A204.1 (cell line): ENCODE results near the gene COL6A3.

Source experiments
- FAIRE-seq: peaks from 2 replicates; lab custom pipeline; 2012; peaks lifted over from hg19 to GRCh38; lab: Jason Lieb, UNC

COL6A3 gene

DNA sequence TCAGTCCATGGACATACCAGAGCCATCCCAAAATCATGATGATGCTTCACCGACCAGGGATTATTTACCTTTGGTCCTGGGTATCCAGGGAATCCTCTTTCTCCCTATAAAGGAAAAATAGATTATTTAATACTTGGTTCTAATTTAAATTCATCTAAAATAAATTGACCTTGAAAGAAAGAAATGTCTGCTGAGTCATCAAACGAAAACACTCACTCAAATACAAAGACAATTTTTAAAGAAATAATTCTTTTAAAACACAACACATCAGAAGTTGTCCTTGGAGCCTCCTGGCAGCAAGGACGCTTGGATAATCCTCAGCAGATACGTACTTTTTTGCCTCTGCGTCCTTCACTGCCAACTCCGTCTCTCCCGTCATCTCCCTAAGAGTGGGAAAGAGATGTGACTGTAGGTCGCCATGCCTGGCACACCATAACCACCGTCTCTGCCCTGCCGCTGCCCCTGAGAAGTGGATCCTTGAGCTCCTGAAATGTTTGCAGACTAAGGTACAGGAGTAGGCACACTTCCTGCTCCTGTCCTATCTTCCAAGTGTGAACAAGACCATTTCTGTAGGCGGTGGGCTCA is 65.6 kb downstream of the COL6A3 start:
- FAIRE-seq: no peak

DNA sequence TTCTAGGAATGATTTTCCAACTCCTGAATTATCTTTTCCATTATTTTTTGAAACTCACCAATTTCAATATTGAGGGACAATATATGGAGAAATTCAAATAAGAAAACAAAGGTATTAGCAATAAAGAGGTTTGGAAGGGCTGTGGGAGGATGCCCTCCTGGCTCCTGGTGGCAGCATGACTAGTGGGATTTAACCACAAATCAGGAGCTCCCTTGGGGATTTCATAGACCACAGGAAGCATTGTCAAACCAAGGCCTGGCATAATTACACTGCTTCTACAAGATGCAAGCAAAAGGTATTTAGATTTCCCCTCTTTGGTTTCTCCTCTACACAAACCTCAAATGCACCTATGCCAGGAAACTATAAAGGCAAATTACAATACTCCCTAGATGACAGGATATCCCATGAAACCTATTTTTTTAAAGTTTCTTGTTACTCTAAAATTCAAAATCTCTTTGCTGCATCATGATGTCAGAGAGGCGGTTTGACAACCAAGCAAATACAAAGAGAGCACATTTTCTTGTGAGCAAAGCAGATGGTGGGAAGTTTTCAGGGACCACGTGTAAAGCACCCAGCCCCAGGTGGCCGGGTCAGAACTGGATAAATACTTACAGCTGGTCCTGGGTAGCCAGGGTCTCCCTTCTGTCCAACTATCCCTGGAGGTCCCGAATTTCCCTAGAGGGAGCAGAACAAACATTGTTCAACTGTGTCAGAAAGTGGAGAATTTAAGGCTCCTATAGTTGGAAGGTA is 67.9 kb downstream of the COL6A3 start:
- FAIRE-seq: no peak

DNA sequence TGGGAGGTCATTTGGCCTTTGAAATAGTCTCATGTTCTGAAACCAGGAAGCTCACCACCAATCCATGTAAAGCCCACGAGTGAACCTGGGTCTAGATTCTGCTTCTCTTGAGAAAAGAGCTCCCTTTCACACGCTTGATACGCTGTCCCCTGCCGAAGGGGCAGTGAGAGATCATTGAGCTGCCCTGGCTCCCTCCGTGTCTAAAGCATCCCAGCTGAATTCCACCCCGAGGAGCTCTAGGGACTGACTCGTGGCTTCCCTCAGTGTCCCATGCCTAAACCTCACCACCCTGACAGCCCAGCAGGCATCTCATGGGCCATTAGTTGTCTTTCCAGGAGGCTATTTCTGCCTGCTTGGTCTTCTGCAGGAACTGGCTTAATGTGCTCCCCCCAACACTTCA is 68.6 kb downstream of the COL6A3 start:
- FAIRE-seq: no peak

DNA sequence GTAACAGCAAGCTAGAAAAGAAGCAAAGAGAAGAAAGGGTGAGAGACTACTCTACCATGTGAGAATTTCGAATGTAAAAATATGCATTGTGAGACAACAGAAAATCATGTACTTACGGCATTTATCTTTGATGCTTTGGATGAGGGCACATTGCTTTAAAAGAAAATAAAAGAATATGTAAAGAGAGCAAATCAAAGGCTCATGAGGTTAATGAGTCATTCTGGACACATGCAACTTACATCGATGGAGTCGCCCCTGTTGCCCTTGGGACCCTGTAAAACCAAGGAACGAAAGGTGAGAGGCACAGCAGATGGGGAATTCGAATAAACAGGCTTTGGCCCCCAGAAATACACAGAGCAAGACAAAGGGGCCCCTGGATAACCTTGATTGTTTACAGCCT is 69.0 kb downstream of the COL6A3 start:
- no peak for FAIRE-seq

DNA sequence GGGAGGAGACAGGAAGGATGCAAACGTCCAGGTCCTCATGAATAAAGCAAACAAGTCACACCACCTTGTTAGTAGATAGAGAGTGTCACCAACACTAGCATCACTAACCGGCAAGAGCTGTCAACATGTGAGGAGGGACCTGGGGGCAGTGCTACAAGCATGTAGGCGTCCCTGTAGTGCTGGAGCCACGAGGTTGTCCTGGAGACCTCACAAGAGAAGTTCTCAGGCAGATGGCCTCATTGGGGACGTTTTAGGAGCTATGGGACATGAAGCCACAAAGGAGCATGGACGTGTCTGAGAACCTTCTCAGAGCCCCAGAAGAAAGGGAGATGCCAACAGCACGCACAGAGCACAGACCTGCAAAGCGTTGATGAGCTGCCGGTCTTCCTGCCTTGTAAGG is 70.0 kb downstream of the COL6A3 start:
- FAIRE-seq: no peak

DNA sequence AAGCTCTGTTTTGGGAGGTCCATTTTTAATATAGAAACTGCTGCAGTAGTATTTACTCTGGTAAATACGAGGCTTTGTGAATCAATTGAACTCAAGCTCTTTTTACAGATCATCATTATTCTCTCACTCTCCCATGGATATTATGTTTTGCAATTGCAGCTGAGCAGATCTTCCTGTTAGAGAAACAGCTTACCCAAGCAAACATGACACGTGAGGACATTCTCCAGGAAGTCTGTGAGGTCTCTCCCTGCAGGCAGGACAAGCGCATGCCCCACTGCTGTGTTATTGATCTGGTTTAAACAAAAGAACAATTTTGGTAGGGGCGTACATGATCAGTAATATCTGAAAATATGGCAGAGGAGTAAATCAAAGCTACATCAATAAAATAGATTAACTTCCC is 72.1 kb downstream of the COL6A3 start:
- FAIRE-seq: no peak

DNA sequence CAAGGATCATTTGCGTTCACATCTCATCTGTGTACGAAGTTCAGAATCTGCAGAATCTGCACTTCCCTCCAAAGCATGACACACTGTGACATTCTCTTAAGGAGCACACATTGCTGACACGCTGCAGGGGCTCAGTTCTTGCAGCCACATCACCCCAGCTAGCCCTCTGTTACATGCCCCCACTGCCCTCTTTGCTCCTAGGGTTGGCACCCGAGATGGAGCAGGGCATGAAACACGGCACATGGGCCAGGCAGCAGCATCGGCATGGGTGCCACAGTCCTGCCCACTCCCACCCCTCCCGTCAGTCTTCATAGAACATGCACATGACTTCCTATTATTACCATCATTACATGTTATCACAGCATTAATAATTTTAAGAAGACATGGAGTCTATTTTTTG is 76.4 kb downstream of the COL6A3 start:
- FAIRE-seq: no peak

DNA sequence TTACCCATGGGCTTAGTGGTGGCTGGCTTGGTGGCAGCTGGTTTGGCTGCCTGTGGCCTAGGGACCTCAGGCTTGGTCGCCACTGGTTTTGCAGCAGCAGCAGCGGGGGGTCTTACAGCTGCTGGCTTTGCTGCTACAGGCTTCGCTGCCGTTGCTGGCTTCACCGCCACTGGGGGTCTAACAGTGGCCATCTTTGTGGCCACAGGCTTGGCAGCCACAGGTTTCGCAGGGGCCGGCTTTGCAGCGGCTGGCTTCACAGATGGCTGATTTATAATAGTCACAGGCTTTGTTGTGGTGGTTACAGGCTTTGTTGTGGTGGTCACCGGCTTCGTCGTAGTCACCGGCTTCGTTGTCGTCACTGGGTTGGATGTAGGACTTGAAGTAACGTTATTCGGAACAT is 77.8 kb downstream of the COL6A3 start:
- no peak for FAIRE-seq

DNA sequence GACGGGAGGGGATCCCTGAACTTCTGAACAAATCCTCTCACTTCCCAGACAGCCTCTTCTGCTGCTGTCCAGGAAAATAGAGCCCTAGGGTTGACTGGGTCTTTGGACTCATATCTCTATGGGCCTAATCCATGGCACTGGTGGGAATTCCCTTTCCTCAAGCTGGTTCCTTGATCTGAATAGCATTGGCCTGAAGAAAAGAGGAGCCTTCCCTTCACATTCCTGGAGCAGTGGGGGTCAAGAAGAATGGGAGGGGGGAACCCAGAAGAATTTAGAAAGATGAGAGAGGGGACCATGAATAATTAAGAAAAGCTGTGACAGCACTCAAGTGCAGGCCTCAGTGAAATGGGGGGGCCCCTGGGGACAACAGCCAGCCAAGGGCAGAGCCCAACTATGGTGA is 80.2 kb downstream of the COL6A3 start:
- FAIRE-seq: no peak

DNA sequence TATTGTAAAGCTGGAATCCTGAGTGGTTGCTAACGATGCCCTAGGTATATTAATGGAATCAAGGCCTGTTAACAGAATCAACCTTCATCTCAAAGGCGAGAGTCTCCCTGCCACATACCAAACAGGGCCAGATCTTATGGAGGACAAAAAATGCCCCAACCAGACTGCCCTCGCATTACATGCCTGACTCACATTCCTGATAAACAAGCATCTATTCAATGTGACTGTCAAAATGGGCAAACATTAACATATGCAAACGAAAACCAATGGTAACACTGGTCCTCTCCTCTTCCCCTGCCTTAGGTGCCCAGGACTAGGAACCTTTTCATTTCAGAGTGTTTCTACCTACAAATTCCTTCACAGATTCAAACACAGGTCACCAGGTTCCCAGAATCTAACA is 83.4 kb downstream of the COL6A3 start:
- FAIRE-seq: no peak

DNA sequence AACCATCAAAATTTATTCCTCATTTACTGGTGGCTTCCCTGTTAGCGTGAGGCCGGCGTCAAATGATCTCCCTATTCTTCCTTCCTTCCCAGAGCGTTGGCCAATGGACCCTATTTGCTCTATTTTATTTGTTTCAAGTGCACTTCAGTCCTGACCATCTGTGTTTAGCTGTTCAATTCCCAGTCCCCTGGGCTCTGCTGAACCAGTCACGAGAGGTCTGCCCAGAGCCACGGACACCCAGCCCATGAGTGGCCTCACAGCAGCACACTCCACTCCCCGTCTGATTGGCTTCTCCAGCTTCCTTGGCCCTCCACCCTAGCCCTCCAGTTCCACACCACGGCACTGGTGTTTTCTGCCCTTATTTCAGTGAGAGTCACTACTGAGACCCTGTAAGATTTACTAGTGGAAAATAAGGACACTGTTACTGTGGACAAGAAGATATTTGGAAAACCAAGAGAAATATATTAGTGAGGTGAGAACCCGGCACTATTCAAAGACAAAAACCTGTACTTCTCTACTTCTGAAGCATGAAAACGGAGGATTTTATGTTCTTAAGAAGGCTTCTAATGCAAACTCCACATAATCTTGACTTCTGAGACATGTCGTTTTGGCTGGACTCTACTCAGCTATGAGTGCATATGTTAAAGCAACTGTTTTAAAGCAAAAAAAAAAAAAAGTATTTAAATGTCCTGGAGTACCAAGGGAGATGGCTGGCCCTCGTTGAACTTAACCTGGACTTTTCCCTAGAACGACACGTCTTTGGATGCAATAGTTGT is 86.6 kb downstream of the COL6A3 start:
- no peak for FAIRE-seq

DNA sequence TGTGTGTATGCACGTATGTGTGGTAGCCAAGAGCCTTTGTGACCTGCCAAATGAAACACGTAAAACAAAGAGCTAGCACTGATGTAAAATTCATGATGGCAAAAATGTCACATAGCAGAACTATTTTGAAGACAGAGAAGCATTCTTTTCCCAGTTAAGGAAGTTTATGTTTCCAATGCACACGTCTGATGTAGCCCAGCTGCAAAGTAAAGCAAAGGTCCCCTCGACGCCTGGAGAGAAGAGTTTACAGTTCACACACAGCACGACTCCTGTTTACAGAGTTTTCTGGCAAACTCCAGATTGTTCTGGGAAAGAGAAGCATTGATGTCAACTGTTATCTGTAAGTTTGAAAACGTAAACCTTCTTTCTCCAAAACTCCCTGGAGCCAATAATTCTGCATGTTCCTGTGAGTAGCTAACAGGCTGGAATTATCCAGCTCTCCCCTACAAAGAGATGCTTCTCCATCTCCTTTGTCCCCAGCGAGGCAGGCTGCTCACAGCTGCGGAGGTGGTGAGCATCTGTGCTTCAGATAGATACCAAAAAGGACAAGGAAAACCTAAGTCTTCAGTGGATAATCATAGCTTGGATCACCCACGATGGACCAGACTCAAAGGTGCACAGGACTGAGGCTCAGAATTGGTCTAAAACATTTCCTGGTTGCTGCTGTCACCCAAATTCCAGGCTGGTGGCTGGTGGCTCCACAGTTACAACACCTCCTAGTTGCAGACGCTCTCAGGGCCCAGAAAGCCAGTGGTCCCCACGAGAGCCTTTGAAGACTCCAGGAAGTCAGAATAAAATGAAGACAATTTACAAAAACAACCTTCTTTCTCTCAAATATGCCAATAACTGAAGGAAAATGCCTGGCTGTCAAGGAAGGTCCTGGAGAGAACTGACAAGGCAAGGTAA is 87.4 kb downstream of the COL6A3 start:
- no peak for FAIRE-seq

DNA sequence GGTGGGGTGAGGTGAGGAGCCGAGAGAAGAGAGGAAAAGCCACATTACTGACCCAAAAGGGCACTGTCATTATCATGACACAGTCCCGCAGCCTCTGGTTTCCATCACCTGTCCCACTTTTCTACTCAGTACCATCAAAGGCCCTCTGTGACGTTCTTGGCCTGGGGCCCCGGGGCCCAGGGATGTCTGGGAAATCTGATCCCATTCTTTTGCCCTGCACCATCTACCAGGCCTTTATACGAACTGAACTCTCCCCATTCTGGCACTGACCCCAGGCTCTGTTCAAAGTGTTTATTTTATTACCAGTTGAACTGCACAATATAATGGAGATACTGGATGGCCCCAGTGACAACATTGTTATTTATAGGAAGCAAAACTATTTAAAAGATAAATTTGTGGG is 89.1 kb downstream of the COL6A3 start:
- FAIRE-seq: no peak

DNA sequence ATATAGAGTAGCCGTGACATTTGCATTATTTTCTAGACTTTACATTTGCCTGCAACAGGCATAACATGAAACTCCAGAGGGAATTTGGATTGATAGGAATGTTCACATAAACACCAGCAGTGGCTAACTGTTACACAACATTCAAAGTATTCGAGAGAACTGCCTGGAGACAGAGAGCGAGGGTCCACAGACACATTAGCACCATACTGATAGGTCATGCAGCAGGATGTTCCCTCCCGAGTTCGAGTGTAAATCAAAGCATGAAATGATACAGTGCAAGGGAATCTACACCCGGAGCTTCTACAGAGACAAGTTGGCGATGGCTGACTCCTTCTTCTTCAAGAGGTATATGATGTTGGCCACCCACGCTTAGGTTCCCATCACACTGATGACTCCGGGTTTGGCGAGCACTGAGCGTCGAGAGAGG is 89.5 kb downstream of the COL6A3 start:
- FAIRE-seq: no peak

DNA sequence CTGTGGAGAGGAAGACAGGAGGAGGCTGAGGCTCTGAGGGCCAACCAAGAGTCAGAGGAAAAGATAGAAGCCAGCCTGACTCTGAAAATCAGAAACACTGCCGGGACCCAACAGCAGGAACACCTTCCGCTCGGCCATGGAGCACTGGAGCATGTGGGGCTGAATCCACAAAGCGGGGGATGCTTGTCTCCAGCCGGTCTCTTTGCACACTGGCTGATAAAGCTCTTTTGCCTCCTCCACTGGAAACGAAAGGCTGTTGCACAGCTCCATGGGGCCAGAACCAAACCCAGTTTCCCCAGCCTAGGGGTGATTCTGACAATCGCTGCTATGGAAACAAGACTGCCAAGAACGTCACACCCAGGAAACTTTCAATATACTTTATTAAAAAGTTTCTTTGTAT is 90.3 kb downstream of the COL6A3 start:
- FAIRE-seq: no peak

DNA sequence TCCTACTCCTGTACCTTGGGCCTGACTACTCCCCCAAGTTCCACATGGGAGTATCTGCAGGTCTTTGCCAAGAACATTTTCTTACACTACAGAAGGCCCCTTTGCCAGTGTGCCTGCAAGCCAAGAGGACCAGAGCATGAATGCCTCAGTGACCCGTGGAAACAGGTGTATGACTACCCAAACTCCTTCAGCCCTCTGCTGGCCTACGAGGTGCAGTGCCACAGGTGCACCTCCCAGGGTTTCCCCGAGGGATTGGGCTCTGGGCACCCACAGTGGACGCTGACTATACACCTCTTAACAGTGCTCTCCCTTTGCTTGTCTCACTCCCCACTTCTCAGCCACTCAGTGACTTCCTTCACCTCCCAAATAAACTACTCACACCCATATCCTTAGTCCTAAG is 91.4 kb downstream of the COL6A3 start:
- FAIRE-seq: no peak

DNA sequence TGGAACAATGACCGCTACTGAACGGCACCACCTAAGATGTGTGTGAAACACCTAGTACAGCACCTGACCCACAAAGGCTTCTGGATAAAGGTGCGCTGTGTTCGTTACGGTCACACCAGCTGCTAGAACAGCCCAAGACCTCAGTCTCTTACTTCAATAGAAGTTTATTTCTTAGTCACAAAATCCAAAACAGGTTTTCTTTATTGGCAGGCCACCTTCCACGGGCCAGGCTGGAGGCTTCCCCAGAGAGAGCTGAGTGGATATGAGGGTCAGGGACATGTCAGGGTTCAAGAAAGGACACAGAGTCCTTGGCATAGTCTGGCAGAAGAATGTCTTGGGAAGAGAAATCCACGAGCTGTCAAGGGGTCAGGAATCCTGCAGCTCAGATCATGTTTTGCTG is 92.2 kb downstream of the COL6A3 start:
- FAIRE-seq: no peak

DNA sequence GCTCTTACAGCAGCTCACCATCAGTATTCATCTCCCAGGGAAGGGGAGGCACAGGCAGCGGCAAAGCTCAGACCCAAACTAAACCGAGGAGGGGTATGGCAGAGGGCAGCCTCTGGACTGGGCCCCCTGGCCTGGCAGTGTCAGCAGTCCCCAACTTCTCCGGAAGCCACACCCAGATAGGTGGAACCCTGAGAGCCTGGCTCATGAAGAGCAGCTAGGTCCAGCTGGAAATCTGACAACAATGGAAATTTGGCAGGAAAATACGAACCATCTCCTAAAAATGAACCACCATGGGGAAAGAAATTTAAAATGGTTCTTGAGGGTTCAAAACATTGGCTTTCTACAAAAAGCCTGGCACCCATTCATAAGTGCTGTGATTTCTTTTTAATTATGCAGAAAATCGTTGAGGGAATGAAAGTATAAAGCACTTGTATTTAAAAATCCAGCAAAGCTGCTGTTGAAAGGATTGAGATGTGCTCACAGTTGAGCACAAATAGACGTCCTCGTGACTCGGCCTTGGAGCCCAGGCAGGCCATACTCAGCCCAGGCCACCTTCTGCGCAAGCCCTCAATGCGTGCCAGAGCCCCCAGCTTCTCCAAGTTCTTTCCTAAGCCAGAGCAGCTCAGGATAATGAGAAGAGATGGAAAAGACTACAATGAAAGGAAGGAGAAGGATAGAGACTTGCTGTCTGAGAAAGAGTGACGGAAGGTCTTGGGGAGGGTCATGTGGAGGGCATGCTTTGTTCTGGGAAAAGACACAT is 93.0 kb downstream of the COL6A3 start:
- FAIRE-seq: no peak

DNA sequence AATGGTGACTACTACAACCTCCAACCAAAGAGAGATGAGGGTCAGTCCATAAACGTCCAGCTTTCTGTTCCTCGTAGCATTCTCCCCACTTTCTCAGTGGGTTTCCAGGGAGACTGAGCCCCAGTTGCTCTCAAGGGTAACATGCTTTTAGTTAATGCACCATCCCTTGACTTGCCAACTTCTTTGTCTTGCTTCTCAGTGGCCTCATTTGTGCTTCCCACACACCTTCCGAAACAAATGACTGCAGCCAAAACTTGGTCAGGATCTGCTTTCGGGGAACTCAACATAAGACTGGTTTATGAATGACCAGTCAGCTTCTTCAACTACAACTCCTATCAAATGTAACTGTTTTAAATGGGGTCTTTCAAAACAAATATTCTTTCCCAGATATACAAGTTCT is 94.1 kb downstream of the COL6A3 start:
- FAIRE-seq: no peak

DNA sequence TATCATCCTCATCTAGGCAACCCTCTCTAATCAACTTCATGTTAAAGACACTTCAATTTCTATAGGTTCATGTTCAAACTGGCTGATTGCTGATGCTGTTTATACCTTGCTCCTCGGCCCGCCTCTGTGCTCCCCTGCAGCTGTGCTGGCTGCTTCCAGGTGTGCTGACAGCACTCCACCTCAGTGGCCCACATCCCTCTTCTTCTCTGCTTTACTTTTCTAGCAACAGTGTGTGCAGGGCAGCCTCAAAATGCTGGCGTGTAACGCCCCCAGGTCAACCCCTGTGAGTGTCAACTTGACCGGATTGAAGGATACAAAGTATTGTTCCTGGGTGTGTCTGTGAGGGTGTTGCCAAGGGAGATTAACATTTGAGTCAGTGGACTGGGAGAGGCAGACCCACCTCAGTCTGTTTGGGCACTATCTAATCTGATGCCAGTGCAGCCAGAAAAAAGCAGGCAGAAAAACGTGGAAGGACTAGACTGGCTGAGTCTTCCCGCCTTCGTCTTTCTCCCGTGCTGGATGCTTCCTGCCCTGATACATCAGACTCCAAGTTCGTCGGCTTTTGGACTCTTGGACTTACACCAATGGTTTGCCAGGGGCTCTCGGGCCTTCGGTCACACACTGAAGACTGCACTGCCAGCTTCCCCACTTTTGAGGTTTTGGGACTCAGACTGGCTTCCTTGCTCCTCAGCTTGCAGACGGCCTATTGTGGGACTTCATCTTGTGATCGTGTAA is 94.7 kb downstream of the COL6A3 start:
- FAIRE-seq: no peak

DNA sequence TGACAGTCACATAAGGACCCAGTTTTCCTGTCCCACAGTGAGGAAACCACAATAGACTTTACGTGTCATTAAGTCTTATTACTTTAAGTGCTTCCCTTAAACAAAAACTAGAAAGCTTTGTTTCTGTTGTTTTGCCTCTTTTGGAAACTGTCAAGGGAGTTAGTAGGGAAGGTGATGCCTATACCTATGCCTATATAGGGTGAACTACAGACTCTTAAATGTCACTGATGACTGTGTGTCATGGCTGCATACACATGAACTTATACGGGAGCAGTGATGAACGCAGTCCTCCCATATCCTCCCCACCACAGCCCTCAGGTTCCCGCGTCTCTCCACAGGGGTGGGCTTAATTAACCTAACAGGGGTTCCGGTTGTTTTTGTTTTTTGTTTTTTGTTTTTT is 97.6 kb downstream of the COL6A3 start:
- no peak for FAIRE-seq
